AG08395 (cell line): ENCODE results near the gene CLEC4E.
"Not testable (repeated sequence)": the region's sequence is repeated elsewhere in the genome, so short reads cannot be mapped to it uniquely, and the experiment has no call there.

Experiments
- DNase-seq: peaks from one replicate; pipeline ENCODE4 v3.0.0; 2012; ENCODE audit warnings: mixed read lengths, low spot score

The CLEC4E gene

GRCh38 chr12:8537820-8538219 lies 2.9 kb downstream of the CLEC4E start:
- DNase-seq: not testable (repeated sequence)

GRCh38 chr12:8532045-8532444 lies 8.7 kb downstream of the CLEC4E start:
- DNase-seq: no peak

- no peak for DNase-seq
Observed at GRCh38 chr12:8527250-8528130, 13.2 kb downstream of the CLEC4E start.

GRCh38 chr12:8519171-8519570 lies 21.5 kb downstream of the CLEC4E start:
- no peak for DNase-seq

- DNase-seq: no peak
Observed at GRCh38 chr12:8517971-8518370, 22.7 kb downstream of the CLEC4E start.

GRCh38 chr12:8513256-8513655 lies 27.4 kb downstream of the CLEC4E start, which contains the start of gene CLEC4D:
Gene CLEC4D, plus strand, starts transcription at chr12:8513503. Its CDS starts 230 bp downstream, at chr12:8513733.
- no peak for DNase-seq

GRCh38 chr12:8508910-8509841 lies 31.5 kb downstream of the CLEC4E start:
- no peak for DNase-seq

- no peak for DNase-seq
Observed at GRCh38 chr12:8508223-8508622, 32.5 kb downstream of the CLEC4E start.

- DNase-seq: no peak
Observed at GRCh38 chr12:8507596-8507995, 33.1 kb downstream of the CLEC4E start.

- DNase-seq: no peak
Observed at GRCh38 chr12:8504351-8504750, 36.4 kb downstream of the CLEC4E start.

GRCh38 chr12:8501720-8502119 lies 39.0 kb downstream of the CLEC4E start:
- DNase-seq: no peak

- DNase-seq: no peak
Observed at GRCh38 chr12:8499616-8500015, 41.1 kb downstream of the CLEC4E start.

- DNase-seq: not testable (repeated sequence)
Observed at GRCh38 chr12:8496074-8496473, 44.6 kb downstream of the CLEC4E start.

GRCh38 chr12:8495671-8496070 lies 45.0 kb downstream of the CLEC4E start:
- DNase-seq: not testable (repeated sequence)

GRCh38 chr12:8493084-8493483 lies 47.6 kb downstream of the CLEC4E start:
- DNase-seq: no peak

- no peak for DNase-seq
Observed at GRCh38 chr12:8491646-8492530, 48.8 kb downstream of the CLEC4E start.
